ELF-1 (cell line): ENCODE measurements around the gene TMTC2.
A peak's percentile ranks its signal among the peaks of the same experiment; 100 is the strongest.

ENCODE experiments used
- DNase-seq: peaks from one replicate; pipeline ENCODE4 v3.0.0-alpha.2; 2016; ENCODE audit warnings: low read depth, low spot score

Gene TMTC2

GRCh38 chr12:82952946-82953345, 266.2 kb downstream of the TMTC2 start:
- DNase-seq: no peak

- no peak for DNase-seq
Observed at GRCh38 chr12:82953397-82953796, 266.7 kb downstream of the TMTC2 start.

GRCh38 chr12:82954064-82954463, 267.4 kb downstream of the TMTC2 start:
- no peak for DNase-seq

GRCh38 chr12:82954572-82954971, 267.9 kb downstream of the TMTC2 start:
- no peak for DNase-seq

GRCh38 chr12:82955043-82955442, 268.3 kb downstream of the TMTC2 start:
- DNase-seq: no peak

- DNase-seq: no peak
Observed at GRCh38 chr12:82958966-82959365, 272.3 kb downstream of the TMTC2 start.

- no peak for DNase-seq
Observed at GRCh38 chr12:82959821-82960220, 273.1 kb downstream of the TMTC2 start.

GRCh38 chr12:82961835-82962234, 275.1 kb downstream of the TMTC2 start:
- DNase-seq: no peak

GRCh38 chr12:82963956-82964355, 277.2 kb downstream of the TMTC2 start:
- no peak for DNase-seq

- no peak for DNase-seq
Observed at GRCh38 chr12:82964446-82964845, 277.7 kb downstream of the TMTC2 start.

GRCh38 chr12:82966001-82966559, 279.4 kb downstream of the TMTC2 start:
- DNase-seq: no peak

GRCh38 chr12:82968631-82969367, 282.1 kb downstream of the TMTC2 start:
- DNase-seq: no peak

- no peak for DNase-seq
Observed at GRCh38 chr12:82970614-82971013, 283.9 kb downstream of the TMTC2 start.

GRCh38 chr12:82971584-82971983, 284.9 kb downstream of the TMTC2 start:
- no peak for DNase-seq

GRCh38 chr12:82972624-82973023, 285.9 kb downstream of the TMTC2 start:
- no peak for DNase-seq

- no peak for DNase-seq
Observed at GRCh38 chr12:82973592-82973991, 286.9 kb downstream of the TMTC2 start.

GRCh38 chr12:82981150-82981549, 294.4 kb downstream of the TMTC2 start:
- DNase-seq: peak; percentile 34

GRCh38 chr12:82994117-82994516, 307.4 kb downstream of the TMTC2 start:
- no peak for DNase-seq

GRCh38 chr12:82996168-82996812, 309.6 kb downstream of the TMTC2 start:
- no peak for DNase-seq

- no peak for DNase-seq
Observed at GRCh38 chr12:82998509-82998908, 311.8 kb downstream of the TMTC2 start.

GRCh38 chr12:83003026-83003425, 316.3 kb downstream of the TMTC2 start:
- no peak for DNase-seq

- DNase-seq: no peak
Observed at GRCh38 chr12:83005534-83006197, 319.0 kb downstream of the TMTC2 start.
